Measurements from ENCODE around the gene SHROOM3.
"Not testable (repeated sequence)": the region's sequence is repeated elsewhere in the genome, so short reads cannot be mapped to it uniquely, and the experiment has no call there.

SHROOM3 gene

DNA sequence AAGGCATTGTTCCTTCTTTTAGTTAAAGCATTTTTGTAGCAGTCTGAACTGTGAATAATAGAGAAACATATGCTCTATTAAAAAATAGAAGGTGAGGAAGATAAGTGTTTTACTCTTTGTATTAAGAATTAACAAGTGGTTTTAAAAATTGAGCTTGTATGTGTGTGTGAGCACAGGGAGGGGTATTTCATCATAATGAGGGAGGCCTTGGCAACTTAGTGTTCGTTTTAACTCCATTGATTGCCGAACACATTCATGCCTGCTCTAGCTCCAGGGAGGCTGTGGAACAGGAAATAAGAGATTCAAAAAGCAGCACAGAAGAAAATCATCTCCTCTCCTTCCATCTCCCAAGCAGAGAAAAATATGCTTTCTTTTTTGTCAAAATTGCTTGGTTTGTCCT is 14.8 kb downstream of the SHROOM3 start:
- H3K4me3 ChIP-seq (ENCODE audit: low read length), result no peak overlapping the region
- no peaks in the 10 kb centered on the region for H3K27me3 ChIP-seq (ENCODE audit: control insufficient read depth, insufficient read depth, low read length)
- H3K36me3 ChIP-seq (ENCODE audit: control insufficient read depth, insufficient read depth, low read length), result no peaks in the 10 kb centered on the region
- no peak overlapping the region for H3K9ac ChIP-seq (ENCODE audit: low read length)
- no peaks in the 10 kb centered on the region for H3K9me3 ChIP-seq (ENCODE audit: control insufficient read depth, low read length)
- H3K4me1 ChIP-seq (ENCODE audit: control insufficient read depth, insufficient read depth, low read length), result no peaks in the 10 kb centered on the region

DNA sequence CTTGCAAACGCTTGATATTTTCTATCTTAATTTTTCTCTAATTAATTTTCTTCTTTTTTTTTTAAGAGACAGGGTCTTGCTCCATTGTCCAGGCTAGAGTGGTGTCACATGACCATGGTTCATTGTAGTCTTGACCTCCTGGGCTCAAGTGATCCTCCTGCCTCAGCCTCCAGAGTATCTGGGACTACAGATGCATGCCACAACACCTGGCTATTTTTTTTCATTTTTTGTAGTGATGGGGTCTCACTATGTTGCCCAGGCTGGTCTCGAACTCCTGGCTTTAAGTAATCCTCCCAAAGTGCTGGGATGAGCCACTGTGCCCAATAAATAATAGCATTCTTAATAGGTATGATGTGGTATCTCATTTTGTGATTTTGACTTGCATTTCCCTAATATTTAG is 18.2 kb downstream of the SHROOM3 start:
- Histone ChIP-seq H3K36me3 (ENCODE audit: control insufficient read depth, insufficient read depth, low read length) (no peaks in the 10 kb centered on the region), H3K9me3 (ENCODE audit: control insufficient read depth, low read length) (no peaks in the 10 kb centered on the region), H3K9ac (ENCODE audit: low read length) (no peak overlapping the region), H3K27me3 (ENCODE audit: control insufficient read depth, insufficient read depth, low read length) (no peaks in the 10 kb centered on the region), H3K4me3 (ENCODE audit: low read length) (no peak overlapping the region), H3K4me1 (ENCODE audit: control insufficient read depth, insufficient read depth, low read length) (no peaks in the 10 kb centered on the region)

DNA sequence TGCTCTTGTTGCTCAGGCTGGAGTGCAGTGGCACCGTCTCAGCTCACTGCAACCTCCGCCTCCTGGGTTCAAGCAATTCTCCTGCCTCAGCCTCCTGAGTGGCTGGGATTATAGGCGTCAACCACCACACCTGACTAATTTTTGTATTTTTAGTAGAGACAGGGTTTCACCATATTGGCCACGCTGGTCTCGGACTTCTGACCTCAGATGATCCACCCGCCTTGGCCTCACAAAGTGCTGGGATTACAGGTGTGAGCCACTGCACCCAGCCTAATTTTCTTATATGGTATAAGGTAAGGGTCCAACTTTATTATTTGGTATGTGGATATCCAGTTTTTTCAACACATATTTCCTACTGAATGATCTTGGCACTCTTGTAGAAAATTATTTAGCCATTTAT is 19.0 kb downstream of the SHROOM3 start:
- H3K4me3 ChIP-seq (ENCODE audit: low read length); H3K27me3 ChIP-seq (ENCODE audit: control insufficient read depth, insufficient read depth, low read length); H3K4me1 ChIP-seq (ENCODE audit: control insufficient read depth, insufficient read depth, low read length); H3K36me3 ChIP-seq (ENCODE audit: control insufficient read depth, insufficient read depth, low read length); H3K9ac ChIP-seq (ENCODE audit: low read length); H3K9me3 ChIP-seq (ENCODE audit: control insufficient read depth, low read length): not testable (repeated sequence)

DNA sequence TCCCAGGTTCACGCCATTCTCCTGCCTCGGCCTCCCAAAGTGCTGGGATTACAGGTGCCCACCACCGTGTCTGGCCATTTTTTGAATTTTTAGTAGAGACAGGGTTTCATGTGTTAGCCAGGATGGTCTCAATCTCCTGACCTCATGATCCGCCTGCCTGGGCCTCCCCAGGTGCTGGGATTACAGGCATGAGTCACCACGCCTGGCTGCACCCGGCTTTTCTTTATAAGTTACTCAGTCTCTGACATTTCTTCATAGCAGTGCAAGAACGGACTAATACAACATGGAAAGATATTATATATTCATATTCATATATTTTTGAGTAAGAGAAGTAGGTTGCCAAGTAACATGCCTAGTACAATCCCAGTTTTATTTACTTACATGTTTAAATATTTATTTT is 22.9 kb downstream of the SHROOM3 start:
- Histone ChIP-seq H3K27me3 (ENCODE audit: control insufficient read depth, insufficient read depth, low read length) (no peaks in the 10 kb centered on the region), H3K9ac (ENCODE audit: low read length) (no peak overlapping the region), H3K4me1 (ENCODE audit: control insufficient read depth, insufficient read depth, low read length) (no peaks in the 10 kb centered on the region), H3K9me3 (ENCODE audit: control insufficient read depth, low read length) (no peaks in the 10 kb centered on the region), H3K4me3 (ENCODE audit: low read length) (no peak overlapping the region), H3K36me3 (ENCODE audit: control insufficient read depth, insufficient read depth, low read length) (no peaks in the 10 kb centered on the region)

DNA sequence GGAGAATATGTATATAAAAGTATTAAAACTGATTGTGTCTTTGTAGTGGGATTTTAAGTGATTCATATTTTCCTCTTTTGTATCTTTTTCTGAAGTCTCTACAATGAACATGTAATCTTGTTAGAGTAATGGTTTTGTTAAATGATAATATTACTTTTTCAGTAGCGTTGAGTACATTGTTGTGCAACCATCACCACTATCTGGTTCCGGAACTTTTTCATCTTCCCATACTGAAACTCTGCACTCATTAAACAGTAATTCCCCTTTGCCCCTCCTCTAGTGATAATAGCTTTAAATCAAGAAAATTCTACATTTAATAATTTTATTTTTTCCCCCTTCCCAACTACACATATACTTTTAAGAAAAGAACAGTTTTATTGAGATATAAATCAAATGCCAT is 23.3 kb downstream of the SHROOM3 start:
- Histone ChIP-seq H3K9me3 (ENCODE audit: control insufficient read depth, low read length) (no peaks in the 10 kb centered on the region), H3K4me3 (ENCODE audit: low read length) (no peak overlapping the region), H3K27me3 (ENCODE audit: control insufficient read depth, insufficient read depth, low read length) (no peaks in the 10 kb centered on the region), H3K36me3 (ENCODE audit: control insufficient read depth, insufficient read depth, low read length) (no peaks in the 10 kb centered on the region), H3K9ac (ENCODE audit: low read length) (no peak overlapping the region), H3K4me1 (ENCODE audit: control insufficient read depth, insufficient read depth, low read length) (no peaks in the 10 kb centered on the region)

DNA sequence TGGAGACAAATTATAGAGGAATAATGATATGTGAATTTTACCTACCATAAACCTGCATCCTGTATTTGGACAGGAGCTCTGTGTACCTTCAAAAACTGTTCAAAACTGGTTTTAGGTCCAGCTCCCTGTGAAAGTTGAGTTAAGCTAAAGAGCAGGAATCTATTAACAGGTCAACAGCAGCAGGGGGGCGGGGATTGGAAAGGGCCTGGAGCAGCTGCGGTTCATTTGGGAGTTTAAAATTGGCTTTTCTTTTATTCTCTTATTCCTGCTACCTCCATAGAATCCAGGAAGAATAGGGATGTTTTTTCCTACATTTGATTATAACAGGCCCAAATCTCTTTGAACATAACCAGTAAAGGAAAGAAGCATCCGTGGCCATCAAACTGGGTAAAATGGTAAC is 23.8 kb downstream of the SHROOM3 start:
- no peak overlapping the region for H3K9ac ChIP-seq (ENCODE audit: low read length)
- no peak overlapping the region for H3K4me3 ChIP-seq (ENCODE audit: low read length)
- H3K9me3 ChIP-seq (ENCODE audit: control insufficient read depth, low read length), result no peaks in the 10 kb centered on the region
- H3K4me1 ChIP-seq (ENCODE audit: control insufficient read depth, insufficient read depth, low read length), result no peaks in the 10 kb centered on the region
- no peaks in the 10 kb centered on the region for H3K27me3 ChIP-seq (ENCODE audit: control insufficient read depth, insufficient read depth, low read length)
- no peaks in the 10 kb centered on the region for H3K36me3 ChIP-seq (ENCODE audit: control insufficient read depth, insufficient read depth, low read length)

DNA sequence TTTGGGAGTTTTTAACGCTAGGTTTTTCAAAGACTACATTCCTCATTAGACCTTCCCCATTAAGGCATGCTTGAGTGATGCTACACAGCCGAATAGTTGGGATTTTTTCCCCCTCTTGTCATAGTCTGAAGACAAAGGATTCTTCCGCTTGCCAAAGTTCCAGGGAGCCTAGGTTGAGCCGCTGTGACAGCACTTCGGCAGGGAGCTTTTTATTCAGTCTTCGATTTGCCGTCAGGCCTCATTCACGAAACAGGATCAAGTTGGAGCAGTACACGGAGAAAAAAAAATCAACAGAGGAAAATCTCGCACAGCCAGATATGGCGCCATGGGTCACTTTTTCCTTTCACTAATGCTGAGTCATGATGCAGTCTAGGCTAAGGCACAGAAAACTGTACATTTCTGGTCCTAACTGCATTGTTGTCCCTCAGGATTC is 24.3 kb downstream of the SHROOM3 start:
- Histone ChIP-seq H3K9me3 (ENCODE audit: control insufficient read depth, low read length) (no peaks in the 10 kb centered on the region), H3K27me3 (ENCODE audit: control insufficient read depth, insufficient read depth, low read length) (no peaks in the 10 kb centered on the region), H3K9ac (ENCODE audit: low read length) (no peak overlapping the region), H3K4me1 (ENCODE audit: control insufficient read depth, insufficient read depth, low read length) (no peaks in the 10 kb centered on the region), H3K36me3 (ENCODE audit: control insufficient read depth, insufficient read depth, low read length) (no peaks in the 10 kb centered on the region), H3K4me3 (ENCODE audit: low read length) (no peak overlapping the region)

DNA sequence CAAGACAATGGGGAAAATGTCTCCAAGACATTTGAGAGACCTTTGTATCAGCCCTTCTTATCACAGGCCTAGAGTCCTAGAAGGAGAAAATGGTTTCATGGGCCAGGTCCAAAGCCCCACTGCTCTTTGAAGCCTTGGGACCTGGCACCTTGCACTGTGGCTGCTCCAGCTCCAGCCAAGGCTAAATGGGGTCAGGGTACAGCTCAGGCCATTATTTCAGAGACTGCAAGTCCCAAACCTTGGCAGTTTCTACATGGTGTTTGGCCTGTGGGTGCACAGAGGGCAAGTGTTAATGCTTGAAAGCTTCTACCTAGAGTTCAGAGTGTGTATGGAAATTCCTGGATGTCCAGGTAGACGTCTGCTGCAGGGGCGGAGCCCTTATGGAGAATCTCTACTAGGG is 28.5 kb downstream of the SHROOM3 start:
- Histone ChIP-seq H3K9me3 (ENCODE audit: control insufficient read depth, low read length) (no peaks in the 10 kb centered on the region), H3K27me3 (ENCODE audit: control insufficient read depth, insufficient read depth, low read length) (no peaks in the 10 kb centered on the region), H3K4me3 (ENCODE audit: low read length) (no peak overlapping the region), H3K4me1 (ENCODE audit: control insufficient read depth, insufficient read depth, low read length) (no peaks in the 10 kb centered on the region), H3K9ac (ENCODE audit: low read length) (no peak overlapping the region), H3K36me3 (ENCODE audit: control insufficient read depth, insufficient read depth, low read length) (no peaks in the 10 kb centered on the region)

DNA sequence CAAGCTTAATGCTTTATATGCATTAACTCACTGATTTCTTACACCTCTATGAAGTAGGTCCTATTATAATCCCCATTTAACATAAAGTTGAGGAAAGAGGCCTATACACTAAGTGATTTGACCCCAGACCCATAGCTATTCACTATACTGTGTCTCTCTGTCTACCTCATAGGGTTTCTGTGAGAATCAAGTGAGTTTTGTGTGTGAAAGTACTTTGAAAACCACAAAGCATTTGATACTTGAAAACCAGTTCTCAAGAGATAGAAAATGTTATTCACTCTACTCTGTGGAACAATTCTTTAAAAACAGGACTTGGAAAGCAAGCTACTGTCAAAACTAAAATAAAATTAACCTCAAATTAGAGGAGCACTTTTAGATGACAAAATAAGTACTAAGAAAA is 35.0 kb downstream of the SHROOM3 start:
- no peaks in the 10 kb centered on the region for H3K27me3 ChIP-seq (ENCODE audit: control insufficient read depth, insufficient read depth, low read length)
- H3K4me1 ChIP-seq (ENCODE audit: control insufficient read depth, insufficient read depth, low read length), result no peaks in the 10 kb centered on the region
- H3K9ac ChIP-seq (ENCODE audit: low read length), result no peak overlapping the region
- no peaks in the 10 kb centered on the region for H3K9me3 ChIP-seq (ENCODE audit: control insufficient read depth, low read length)
- no peak overlapping the region for H3K4me3 ChIP-seq (ENCODE audit: low read length)
- H3K36me3 ChIP-seq (ENCODE audit: control insufficient read depth, insufficient read depth, low read length), result no peaks in the 10 kb centered on the region

DNA sequence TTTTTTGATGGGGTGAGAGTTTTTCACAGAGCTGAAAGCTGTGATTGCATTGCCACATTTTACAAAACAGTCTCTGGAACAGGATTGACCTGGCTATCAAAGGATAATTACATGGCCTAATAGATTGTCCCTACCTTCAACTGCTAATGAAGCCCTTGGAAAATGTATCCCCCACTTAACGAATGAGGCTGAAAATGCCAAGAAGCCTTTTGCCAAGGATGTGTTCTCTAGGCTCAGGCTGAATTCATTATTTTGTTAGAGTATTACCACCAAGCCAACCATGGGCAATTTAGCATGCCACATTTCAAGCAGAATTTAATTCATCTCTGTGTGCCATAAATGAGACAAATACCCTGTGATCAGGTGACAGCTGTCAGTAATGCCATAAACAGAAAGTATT is 35.5 kb downstream of the SHROOM3 start:
- Histone ChIP-seq H3K27me3 (ENCODE audit: control insufficient read depth, insufficient read depth, low read length) (no peaks in the 10 kb centered on the region), H3K4me3 (ENCODE audit: low read length) (no peak overlapping the region), H3K9ac (ENCODE audit: low read length) (no peak overlapping the region), H3K36me3 (ENCODE audit: control insufficient read depth, insufficient read depth, low read length) (no peaks in the 10 kb centered on the region), H3K9me3 (ENCODE audit: control insufficient read depth, low read length) (no peaks in the 10 kb centered on the region), H3K4me1 (ENCODE audit: control insufficient read depth, insufficient read depth, low read length) (no peaks in the 10 kb centered on the region)

DNA sequence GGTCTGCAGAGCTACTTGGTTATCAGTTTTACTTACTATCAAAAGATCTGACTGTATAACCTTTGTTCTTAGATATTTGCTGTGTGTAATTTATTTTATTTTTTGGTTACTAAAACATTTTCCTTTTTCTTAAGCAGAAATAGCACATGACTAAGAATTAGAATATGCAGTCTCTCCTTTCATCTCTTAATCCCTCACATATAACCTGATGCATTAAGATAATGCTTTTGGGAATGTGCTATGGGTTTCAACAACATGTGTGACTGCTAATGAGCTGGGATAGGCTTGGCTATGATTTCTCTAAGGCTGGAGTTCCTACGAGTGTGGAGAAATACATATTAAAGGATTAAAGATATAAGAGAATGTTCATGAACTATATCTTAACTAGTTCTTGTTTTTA is 41.5 kb downstream of the SHROOM3 start:
- Histone ChIP-seq H3K36me3 (ENCODE audit: control insufficient read depth, insufficient read depth, low read length) (no peaks in the 10 kb centered on the region), H3K4me3 (ENCODE audit: low read length) (no peak overlapping the region), H3K4me1 (ENCODE audit: control insufficient read depth, insufficient read depth, low read length) (no peaks in the 10 kb centered on the region), H3K9me3 (ENCODE audit: control insufficient read depth, low read length) (no peaks in the 10 kb centered on the region), H3K9ac (ENCODE audit: low read length) (no peak overlapping the region), H3K27me3 (ENCODE audit: control insufficient read depth, insufficient read depth, low read length) (no peaks in the 10 kb centered on the region)

DNA sequence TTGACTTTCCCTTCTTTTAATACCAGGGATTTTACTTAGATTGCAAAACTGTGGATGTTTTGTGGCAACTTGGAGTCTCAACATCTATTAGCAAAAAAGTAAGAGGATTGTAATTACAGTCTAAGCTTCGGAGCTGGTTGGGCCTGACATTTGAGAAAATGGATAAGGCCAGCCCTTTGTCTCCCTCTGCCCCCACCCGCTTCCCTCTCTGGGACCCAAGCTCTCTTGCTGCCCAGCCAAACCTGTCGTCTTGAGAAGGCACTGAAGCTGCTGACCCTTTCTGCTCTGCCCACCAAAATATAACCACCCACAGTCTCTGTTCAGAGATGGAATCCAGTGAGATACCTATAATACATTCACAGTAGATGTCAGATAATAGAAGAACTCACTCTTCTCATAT is 49.6 kb downstream of the SHROOM3 start:
- Histone ChIP-seq H3K9me3 (ENCODE audit: control insufficient read depth, low read length) (no peaks in the 10 kb centered on the region), H3K36me3 (ENCODE audit: control insufficient read depth, insufficient read depth, low read length) (no peaks in the 10 kb centered on the region), H3K4me1 (ENCODE audit: control insufficient read depth, insufficient read depth, low read length) (peaks cover 19% of the 10 kb centered on the region), H3K9ac (ENCODE audit: low read length) (no peak overlapping the region), H3K27me3 (ENCODE audit: control insufficient read depth, insufficient read depth, low read length) (no peaks in the 10 kb centered on the region), H3K4me3 (ENCODE audit: low read length) (no peak overlapping the region)

DNA sequence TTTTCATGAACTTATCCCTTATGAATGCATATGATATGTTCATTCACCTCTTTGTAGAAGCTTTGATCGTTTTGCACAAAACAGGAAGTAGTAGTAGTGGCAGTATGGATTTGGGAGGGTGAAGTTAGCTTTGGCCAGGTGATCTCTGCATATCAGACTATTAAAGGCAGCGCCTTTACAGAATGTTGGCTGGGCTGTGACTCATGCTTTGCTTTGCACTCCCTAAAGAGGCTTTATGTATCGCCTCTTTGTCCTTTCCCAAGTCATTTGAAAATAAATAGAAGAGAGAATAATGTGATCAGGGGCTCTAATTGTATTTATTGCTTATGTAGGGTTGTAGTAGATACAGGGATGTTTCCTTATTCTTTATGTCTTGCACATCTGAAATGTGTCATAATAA is 50.4 kb downstream of the SHROOM3 start:
- H3K4me3 ChIP-seq (ENCODE audit: low read length), result no peak overlapping the region
- H3K36me3 ChIP-seq (ENCODE audit: control insufficient read depth, insufficient read depth, low read length), result no peaks in the 10 kb centered on the region
- H3K27me3 ChIP-seq (ENCODE audit: control insufficient read depth, insufficient read depth, low read length), result no peaks in the 10 kb centered on the region
- H3K9ac ChIP-seq (ENCODE audit: low read length), result no peak overlapping the region
- H3K9me3 ChIP-seq (ENCODE audit: control insufficient read depth, low read length), result no peaks in the 10 kb centered on the region
- peaks cover 19% of the 10 kb centered on the region for H3K4me1 ChIP-seq (ENCODE audit: control insufficient read depth, insufficient read depth, low read length)
